ENCODE measurements around the gene NDUFS6.

GRCh38 chr5:1788828-1789227 is 12.4 kb upstream of the NDUFS6 start:
- no peak for TF ChIP-seq MAX (IDR thresholded peaks at IDR 0.05)
- no peak for TF ChIP-seq CTCF (IDR thresholded peaks at IDR 0.05)
- no peak for TF ChIP-seq EHMT2 (IDR thresholded peaks at IDR 0.05; ENCODE audit: low read depth)
- no peak for TF ChIP-seq RNF2 (IDR thresholded peaks at IDR 0.05; ENCODE audit: borderline replicate concordance, low read depth)
- no peak for TF ChIP-seq CEBPB (IDR thresholded peaks at IDR 0.05)

Measured in A549 (cell line).